ENCODE data around the gene CEACAM16. TPM values are rescaled to one million over a fixed set of nuclear protein-coding genes. Genes with fewer than 3 reads are reported as not detected.
A peak's percentile ranks its signal among the peaks of the same experiment; 100 is the strongest.

Gene CEACAM16
- total and polyA plus RNA-seq, 7 donors, result 0.03 to 0.08 TPM; not detected in 5

DNA sequence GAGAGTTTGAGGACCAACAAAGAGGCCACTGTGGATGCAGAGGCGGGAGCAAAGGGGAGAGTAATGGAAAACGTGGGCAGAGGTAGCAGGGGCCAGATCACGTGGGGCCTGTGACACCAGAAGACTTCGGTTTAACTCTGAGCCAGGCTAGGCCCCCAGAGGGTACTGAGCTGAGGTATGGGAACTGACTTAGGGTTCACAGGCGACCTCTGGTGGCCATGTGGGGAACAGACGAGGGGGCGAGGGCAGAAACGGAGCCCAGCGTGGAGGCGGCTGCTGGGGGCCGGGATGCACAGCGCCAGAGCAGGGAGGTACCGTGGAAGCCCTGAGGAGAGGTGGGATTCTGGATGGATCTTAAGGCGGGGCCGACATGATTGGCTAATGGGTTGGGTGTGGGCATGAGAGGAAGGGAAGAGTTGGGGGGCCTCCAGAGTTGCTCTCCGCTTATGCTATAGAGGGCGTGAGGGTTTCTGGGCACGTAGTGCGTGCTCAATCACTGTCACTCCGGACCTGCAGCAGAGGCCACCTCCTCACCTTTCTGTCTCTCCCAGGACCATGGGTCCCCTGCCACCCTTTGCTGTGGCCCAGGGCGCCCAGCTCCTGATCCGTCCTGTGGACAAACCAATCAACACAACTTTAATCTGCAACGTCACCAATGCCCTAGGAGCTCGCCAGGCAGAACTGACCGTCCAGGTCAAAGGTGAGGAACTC, 41.6 kb upstream of the CEACAM16 start:
- ATAC-seq (peak; percentile 63 to 79 (median 68)), DNase-seq (peak; percentile 60 to 81)
- intact Hi-C loops (cut with DNase I), result loop anchor here (2.0 to 5.0 kb wide), 2 partner anchors 85 to 87 kb away; no protein-coding TSS in a partner anchor
- H3K27me3 ChIP-seq (ENCODE audit: insufficient read depth in 3 of 3, low read length in 2 of 3), result no peaks in the 10 kb centered on the region
- 40 to 44% (median 42%) methylated on average over 24 to 25 of the region's 25 CpGs for whole genome bisulfite sequencing, 3 donors
- H3K4me3 ChIP-seq, result no peak overlapping the region
- H3K27ac ChIP-seq, result no peak overlapping the region
- H3K9me3 ChIP-seq, result no peaks in the 10 kb centered on the region
- TF ChIP-seq, protein P1, sequence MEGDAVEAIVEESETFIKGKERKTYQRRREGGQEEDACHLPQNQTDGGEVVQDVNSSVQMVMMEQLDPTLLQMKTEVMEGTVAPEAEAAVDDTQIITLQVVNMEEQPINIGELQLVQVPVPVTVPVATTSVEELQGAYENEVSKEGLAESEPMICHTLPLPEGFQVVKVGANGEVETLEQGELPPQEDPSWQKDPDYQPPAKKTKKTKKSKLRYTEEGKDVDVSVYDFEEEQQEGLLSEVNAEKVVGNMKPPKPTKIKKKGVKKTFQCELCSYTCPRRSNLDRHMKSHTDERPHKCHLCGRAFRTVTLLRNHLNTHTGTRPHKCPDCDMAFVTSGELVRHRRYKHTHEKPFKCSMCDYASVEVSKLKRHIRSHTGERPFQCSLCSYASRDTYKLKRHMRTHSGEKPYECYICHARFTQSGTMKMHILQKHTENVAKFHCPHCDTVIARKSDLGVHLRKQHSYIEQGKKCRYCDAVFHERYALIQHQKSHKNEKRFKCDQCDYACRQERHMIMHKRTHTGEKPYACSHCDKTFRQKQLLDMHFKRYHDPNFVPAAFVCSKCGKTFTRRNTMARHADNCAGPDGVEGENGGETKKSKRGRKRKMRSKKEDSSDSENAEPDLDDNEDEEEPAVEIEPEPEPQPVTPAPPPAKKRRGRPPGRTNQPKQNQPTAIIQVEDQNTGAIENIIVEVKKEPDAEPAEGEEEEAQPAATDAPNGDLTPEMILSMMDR (IDR thresholded peaks at IDR 0.05), result peak; percentile 90
- peaks cover 5% of the 10 kb centered on the region for H3K4me1 ChIP-seq
- peaks cover 18 to 95% of the 10 kb centered on the region in 2 donors for H3K36me3 ChIP-seq (ENCODE audit: insufficient read depth in 1 of 2, low read depth in 1 of 2)

DNA sequence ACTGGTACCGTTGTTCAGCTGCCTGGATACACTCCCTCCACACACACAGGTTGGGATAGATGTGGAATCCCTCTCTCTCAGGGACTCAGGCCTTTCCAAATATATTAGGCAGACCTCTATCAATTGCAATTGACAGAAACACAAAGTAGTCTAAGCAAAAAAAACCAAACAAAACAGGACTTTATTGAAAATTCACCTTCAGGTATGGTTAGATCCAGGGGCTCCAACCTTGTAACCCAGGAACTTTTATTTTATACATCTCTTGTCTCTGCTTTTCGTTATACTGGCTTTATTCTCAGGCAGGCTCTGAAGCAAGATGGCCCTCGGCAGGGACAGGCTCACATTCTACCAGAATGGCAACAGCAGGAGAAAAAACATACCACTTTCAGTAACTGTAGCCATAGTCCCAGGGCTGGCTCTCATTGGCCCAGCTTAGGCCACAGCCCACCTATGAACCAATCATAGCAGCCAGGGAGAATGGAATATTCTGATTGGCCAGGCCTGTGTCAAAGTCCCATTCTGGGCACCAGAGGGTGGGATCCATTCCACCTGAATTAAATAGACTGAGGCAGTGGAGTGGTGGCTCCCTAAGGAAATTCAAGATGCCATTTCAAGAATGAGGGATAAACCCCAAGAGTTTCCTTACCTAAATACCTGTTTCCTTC, 40.8 kb upstream of the CEACAM16 start:
- Histone ChIP-seq H3K4me3 (no peak overlapping the region), H3K4me1 (peaks cover 5% of the 10 kb centered on the region), H3K27me3 (ENCODE audit: insufficient read depth in 3 of 3, low read length in 2 of 3) (no peaks in the 10 kb centered on the region), H3K9me3 (no peaks in the 10 kb centered on the region), H3K36me3 (ENCODE audit: insufficient read depth in 1 of 2, low read depth in 1 of 2) (peaks cover 18 to 95% of the 10 kb centered on the region in 2 donors), H3K27ac (no peak overlapping the region)
- intact Hi-C loops (cut with DNase I), result loop anchor here in 1 of 2 donors (5.0 kb wide), 1 partner anchor 86 kb away; no protein-coding TSS in a partner anchor
- TF ChIP-seq, protein P1 (IDR thresholded peaks at IDR 0.05), result no peak
- DNase-seq, result no peak
- WGBS, 3 donors, result 92 to 97% (median 92%) methylated on average over 3 of the region's 3 CpGs
- peak in 2 of 4 donors; percentile 13 to 25 for ATAC-seq

DNA sequence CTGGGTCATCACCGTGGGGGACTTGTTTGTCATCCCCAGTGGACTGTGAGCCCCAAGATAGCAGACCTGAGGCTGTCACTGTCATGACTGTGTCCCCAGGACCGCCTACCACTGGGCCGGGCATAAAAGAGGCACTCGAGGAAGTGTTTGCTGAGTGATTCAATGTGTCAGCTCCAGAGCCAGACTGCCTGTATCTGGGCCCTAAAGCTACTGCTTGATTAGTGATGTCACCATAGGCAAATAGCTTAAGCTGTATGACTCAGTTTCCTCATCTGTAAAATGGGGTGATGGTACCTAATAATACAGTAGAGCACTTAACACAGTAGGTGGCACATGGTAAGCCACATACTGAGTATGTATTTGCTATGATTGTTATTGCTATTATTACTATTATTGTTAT, 38.9 kb upstream of the CEACAM16 start:
- WGBS, 3 donors, result 86 to 94% (median 88%) methylated on average over 4 of the region's 4 CpGs
- no peak overlapping the region for H3K27ac ChIP-seq
- H3K4me1 ChIP-seq, result peaks cover 5% of the 10 kb centered on the region
- no peak overlapping the region for H3K4me3 ChIP-seq
- DNase-seq (no peak), ATAC-seq (no peak)
- TF ChIP-seq, protein P1 (IDR thresholded peaks at IDR 0.05), result no peak
- no peaks in the 10 kb centered on the region for H3K27me3 ChIP-seq (ENCODE audit: insufficient read depth in 3 of 3, low read length in 2 of 3)
- intact Hi-C loops (cut with DNase I), result no loop called here
- no peaks in the 10 kb centered on the region for H3K9me3 ChIP-seq
- peaks cover 18 to 100% of the 10 kb centered on the region in 2 donors for H3K36me3 ChIP-seq (ENCODE audit: insufficient read depth in 1 of 2, low read depth in 1 of 2)

DNA sequence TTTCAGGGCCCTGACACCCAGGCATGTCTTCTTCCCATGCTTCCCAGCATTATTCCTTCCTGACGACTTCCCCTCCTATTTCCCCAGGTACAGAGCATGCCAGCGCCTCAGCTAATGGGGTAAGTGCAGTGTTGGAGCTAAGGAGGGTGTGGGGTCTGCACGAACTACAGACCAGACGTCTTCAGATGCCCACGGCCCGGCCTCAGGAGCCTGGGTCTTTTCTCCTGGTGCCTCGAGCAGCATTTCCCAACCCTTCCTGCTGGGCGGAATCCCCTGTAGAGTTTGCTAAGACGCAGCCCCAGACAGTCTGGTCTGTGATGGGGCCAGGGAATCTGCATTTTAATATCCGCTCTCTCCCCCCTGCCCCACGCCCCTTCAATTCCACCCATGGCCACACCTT, 37.7 kb upstream of the CEACAM16 start:
- no peaks in the 10 kb centered on the region for H3K27me3 ChIP-seq (ENCODE audit: insufficient read depth in 3 of 3, low read length in 2 of 3)
- H3K36me3 ChIP-seq (ENCODE audit: insufficient read depth in 1 of 2, low read depth in 1 of 2), result peaks cover 15 to 95% of the 10 kb centered on the region in 2 donors
- peaks cover 5% of the 10 kb centered on the region for H3K4me1 ChIP-seq
- DNase-seq, result no peak
- no peak overlapping the region for H3K4me3 ChIP-seq
- 89 to 93% (median 91%) methylated on average over 11 of the region's 11 CpGs for WGBS, 3 donors
- H3K9me3 ChIP-seq, result no peaks in the 10 kb centered on the region
- intact Hi-C loops (cut with DNase I), result no loop called here
- TF ChIP-seq, protein P1 (IDR thresholded peaks at IDR 0.05), result no peak
- H3K27ac ChIP-seq, result no peak overlapping the region
- no peak for ATAC-seq

All from psoas muscle (tissue), 8 donors.